Testis (tissue), 3 donors: ENCODE results near the gene LAPTM4A. TPM values are rescaled to one million over a fixed set of nuclear protein-coding genes. Genes with fewer than 3 reads are reported as not detected.

ENCODE experiments used
- DNase-seq: peaks from one replicate; pipeline ENCODE4 v3.0.0-alpha.2; 2019
- H3K27ac ChIP-seq, 2 donors: fragments of 200-600 bp; sonication (generic); one replicate each; pipeline ENCODE4 v1.5.1; 2019
- H3K27me3 ChIP-seq: fragments of 200-600 bp; sonication (generic); one replicate; pipeline ENCODE4 v1.5.1; 2019
- H3K36me3 ChIP-seq: fragments of 200-600 bp; sonication (generic); one replicate; pipeline ENCODE4 v1.5.1; 2017; ENCODE audit warnings: low read depth; ENCODE audit errors: missing control alignments
- H3K4me1 ChIP-seq: fragments of 200-600 bp; sonication (generic); one replicate; pipeline ENCODE4 v1.5.1; 2019
- H3K4me3 ChIP-seq, 2 donors: fragments of 200-600 bp; sonication (generic); one replicate each; pipeline ENCODE4 v1.5.1; 2017 to 2019
- H3K9me3 ChIP-seq: fragments of 200-600 bp; sonication (generic); one replicate; pipeline ENCODE4 v1.5.1; 2017
- POLR2A ChIP-seq: fragments of 450-650 bp; IDR thresholded peaks from one replicate; pipeline ENCODE4 v1.6.1; 2017; ENCODE audit warnings: antibody characterized with exemption, mild to moderate bottlenecking, moderate library complexity
- WGBS, 2 donors: methylation state at CpG; one replicate each; pipeline ENCODE4 v1.1.5; 2018; 5-methylcytosine and 5-hydroxymethylcytosine counted together
- intact Hi-C: fragments of 100-400 bp; cut with DNase I; formaldehyde crosslinking; loops from one replicate; pipeline ENCODE4 v1.15.1; 2023; ENCODE audit warnings: low total_unique reads
- polyA plus RNA-seq: library from polyadenylated mRNA; stranded (reverse); fragments of 350-450 nt; fragmentation: Illumina TruSeq; extraction: RNeasy Lipid Tissue Mini Kit (QIAGEN cat#74804); gene quantifications from one replicate; pipeline ENCODE4 v1.2.3, GENCODE V29; 2014; ENCODE audit warnings: low read depth, low replicate concordance; ENCODE audit not compliant: insufficient read depth
- total RNA-seq, 2 donors: library from RNA; depleted of rRNA; stranded (reverse); fragments of >200 nt; gene quantifications; one replicate each; pipeline ENCODE4 v1.2.3, GENCODE V29; 2016
- TF ChIP-seq, protein P1 (sequence below), 3 experiments: fragments of 450-650 bp in 2 of 3; fragments of 200-600 bp in 1 of 3; sonication (generic) in 1 of 3; IDR thresholded peaks; one replicate each; pipeline ENCODE4 v1.5.1; 2016 to 2019; ENCODE audit warnings: antibody characterized with exemption in 3 of 3, mild to moderate bottlenecking in 2 of 3, moderate library complexity in 1 of 3

Gene LAPTM4A
- total and polyA plus RNA-seq, 3 donors from 2014 or later: 331 to 712 (median 431) TPM

DNA sequence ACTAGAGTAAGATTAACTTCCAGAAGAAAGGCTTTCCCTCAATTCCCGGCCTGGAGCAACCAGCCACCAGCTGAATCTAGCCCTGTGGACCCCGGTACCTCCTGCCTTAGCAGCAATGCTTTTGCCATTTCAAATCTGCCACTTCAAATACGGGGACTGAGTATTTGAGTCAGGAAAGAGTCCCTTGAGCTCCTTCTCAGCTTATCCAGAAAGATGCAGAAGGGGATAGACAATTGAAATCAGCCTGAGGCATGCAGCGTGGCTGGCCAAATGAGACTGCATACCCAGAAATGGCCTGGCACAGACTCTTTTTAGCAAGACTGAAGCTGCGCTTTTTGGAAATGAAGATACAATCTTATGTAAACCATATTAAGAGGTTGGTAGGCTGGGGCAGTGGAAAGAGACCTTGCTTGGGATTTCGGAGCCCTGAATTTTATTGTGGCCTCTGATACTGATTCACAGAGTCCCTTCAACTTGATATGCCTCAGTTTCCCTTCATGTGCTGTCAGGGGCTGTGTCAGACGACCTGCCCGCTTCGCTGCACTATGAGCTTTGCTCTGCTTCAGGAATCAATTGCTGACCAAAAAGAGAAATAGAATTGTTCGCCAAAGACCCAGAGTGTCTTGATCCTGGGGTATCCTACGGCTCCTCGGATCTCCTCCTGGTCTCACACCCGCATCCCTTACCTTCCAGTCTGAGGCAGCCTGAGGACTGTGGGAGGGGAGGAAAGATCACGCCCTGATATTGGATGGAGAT lies 40.0 kb downstream of the LAPTM4A start:
- Histone ChIP-seq H3K36me3 (no peaks in the 10 kb centered on the region), H3K9me3 (no peaks in the 10 kb centered on the region), H3K4me1 (no peaks in the 10 kb centered on the region), H3K4me3 (peak overlapping the region in 1 of 2 donors; percentile 50), H3K27me3 (no peaks in the 10 kb centered on the region), H3K27ac (no peak overlapping the region)
- intact Hi-C loops: loop anchor here (5.0 kb wide), 1 partner anchor 81 kb away; no protein-coding TSS in a partner anchor
- TF ChIP-seq, protein P1, sequence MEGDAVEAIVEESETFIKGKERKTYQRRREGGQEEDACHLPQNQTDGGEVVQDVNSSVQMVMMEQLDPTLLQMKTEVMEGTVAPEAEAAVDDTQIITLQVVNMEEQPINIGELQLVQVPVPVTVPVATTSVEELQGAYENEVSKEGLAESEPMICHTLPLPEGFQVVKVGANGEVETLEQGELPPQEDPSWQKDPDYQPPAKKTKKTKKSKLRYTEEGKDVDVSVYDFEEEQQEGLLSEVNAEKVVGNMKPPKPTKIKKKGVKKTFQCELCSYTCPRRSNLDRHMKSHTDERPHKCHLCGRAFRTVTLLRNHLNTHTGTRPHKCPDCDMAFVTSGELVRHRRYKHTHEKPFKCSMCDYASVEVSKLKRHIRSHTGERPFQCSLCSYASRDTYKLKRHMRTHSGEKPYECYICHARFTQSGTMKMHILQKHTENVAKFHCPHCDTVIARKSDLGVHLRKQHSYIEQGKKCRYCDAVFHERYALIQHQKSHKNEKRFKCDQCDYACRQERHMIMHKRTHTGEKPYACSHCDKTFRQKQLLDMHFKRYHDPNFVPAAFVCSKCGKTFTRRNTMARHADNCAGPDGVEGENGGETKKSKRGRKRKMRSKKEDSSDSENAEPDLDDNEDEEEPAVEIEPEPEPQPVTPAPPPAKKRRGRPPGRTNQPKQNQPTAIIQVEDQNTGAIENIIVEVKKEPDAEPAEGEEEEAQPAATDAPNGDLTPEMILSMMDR (IDR thresholded peaks at IDR 0.05): no peak
- TF ChIP-seq POLR2A: no peak
- no peak for DNase-seq
- 64 to 75% methylated on average over 14 of the region's 14 CpGs for WGBS, 2 donors

DNA sequence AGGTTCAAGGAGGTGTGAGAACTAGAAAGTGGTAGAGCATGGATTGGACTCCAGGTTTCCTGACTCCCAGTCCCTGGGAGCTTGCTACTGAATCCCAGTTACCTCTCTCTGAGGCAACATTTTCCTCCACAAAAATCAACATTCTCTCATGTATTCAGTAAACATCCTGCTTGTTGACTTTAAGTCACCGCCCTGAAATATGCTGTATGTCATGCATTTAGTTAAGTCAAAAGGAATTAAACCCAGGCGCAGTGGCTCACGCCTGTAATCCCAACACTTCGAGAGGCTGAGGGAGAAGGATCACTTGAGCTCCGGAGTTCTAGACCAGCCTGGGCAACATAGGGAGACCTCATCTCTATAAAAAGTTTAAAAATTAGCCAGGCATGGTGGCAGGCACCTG lies 42.7 kb downstream of the LAPTM4A start:
- TF ChIP-seq POLR2A: no peak
- TF ChIP-seq, protein P1 (IDR thresholded peaks at IDR 0.05): no peak

DNA sequence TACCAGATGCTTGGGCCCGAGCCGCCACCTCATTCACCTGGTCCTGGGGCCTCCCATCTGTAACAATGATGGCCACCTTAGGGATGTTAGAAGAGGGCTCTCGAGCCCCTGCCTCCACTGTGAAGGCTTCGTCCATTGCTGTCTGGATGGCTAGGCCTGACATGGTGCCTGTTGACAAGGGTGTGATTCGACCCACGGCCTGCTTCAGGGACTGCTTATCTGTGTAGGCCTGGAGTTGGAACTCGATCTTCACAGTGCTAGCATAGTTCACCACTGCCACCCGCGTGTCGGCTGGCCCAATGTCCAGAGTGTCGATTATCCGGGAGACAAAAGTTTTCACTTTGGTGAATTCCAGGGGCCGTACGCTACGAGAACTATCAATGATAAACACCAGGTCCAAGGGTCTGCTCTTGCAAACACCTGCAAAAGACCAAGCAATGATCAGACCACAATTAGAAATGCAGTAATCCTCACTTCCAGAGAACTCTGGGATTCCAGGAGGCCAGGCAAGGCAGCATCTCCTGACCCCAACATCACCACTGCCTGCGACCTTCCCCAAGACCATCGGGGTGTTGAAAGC lies 45.4 kb downstream of the LAPTM4A start:
- H3K27ac ChIP-seq: no peak overlapping the region
- intact Hi-C loops: no loop called here
- no peak overlapping the region for H3K4me3 ChIP-seq
- H3K36me3 ChIP-seq: no peaks in the 10 kb centered on the region
- 92% methylated on average over 17 of the region's 17 CpGs for WGBS, 2 donors
- DNase-seq: no peak
- no peak for TF ChIP-seq POLR2A
- TF ChIP-seq, protein P1 (IDR thresholded peaks at IDR 0.05): no peak
- H3K27me3 ChIP-seq: no peaks in the 10 kb centered on the region
- no peaks in the 10 kb centered on the region for H3K9me3 ChIP-seq
- H3K4me1 ChIP-seq: peaks cover 4% of the 10 kb centered on the region

More for the DNA sequence above, 42.7 kb downstream of the LAPTM4A start:
- Histone ChIP-seq H3K9me3 (no peaks in the 10 kb centered on the region), H3K27ac (no peak overlapping the region), H3K4me3 (no peak overlapping the region), H3K4me1 (peaks cover 4% of the 10 kb centered on the region), H3K27me3 (no peaks in the 10 kb centered on the region), H3K36me3 (no peaks in the 10 kb centered on the region)
- intact Hi-C loops: no loop called here
- 95 to 97% methylated on average over 5 of the region's 5 CpGs for WGBS, 2 donors
- no peak for DNase-seq

DNA sequence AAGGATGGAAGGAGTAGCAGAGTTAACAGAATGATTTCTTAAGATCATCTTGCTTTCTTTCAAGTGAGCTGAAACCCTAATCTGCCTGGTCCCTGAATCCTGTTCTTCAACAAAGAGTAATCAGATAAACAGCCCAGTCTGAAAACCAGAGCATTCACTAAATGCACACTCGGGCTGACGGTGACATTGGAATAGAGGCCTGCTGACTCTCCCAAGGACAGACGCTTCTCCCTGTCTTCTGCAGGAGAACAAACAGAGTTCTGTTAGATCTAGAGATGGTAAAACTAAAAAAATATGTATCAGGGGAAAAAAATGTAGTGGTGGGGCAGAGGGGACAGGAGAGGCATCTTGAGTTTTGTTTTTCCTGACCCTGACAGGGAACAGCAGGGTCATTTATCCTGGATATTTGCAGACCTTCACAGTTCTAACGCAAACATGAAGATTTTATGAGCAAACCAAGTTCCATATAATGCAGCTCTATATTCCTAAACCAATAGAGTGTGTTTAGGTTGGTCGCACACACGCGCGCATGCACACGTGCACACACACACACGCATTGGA lies 46.3 kb downstream of the LAPTM4A start:
- no peak overlapping the region for H3K4me3 ChIP-seq
- DNase-seq: no peak
- intact Hi-C loops: no loop called here
- TF ChIP-seq, protein P1 (IDR thresholded peaks at IDR 0.05): no peak
- no peak for TF ChIP-seq POLR2A
- peaks cover 4% of the 10 kb centered on the region for H3K4me1 ChIP-seq
- no peak overlapping the region for H3K27ac ChIP-seq
- 85 to 86% methylated on average over 10 of the region's 10 CpGs for WGBS, 2 donors
- no peaks in the 10 kb centered on the region for H3K36me3 ChIP-seq
- H3K27me3 ChIP-seq: no peaks in the 10 kb centered on the region
- no peaks in the 10 kb centered on the region for H3K9me3 ChIP-seq
